H9 (cell line): ENCODE data around the gene SCUBE2. TPM values are rescaled to one million over a fixed set of nuclear protein-coding genes. Genes with fewer than 3 reads are reported as not detected.

Experiments used
- DNase-seq: peaks from one replicate; pipeline ENCODE4 v3.0.0-alpha.2; 2017
- H2AFZ ChIP-seq: one replicate; pipeline ENCODE4 v1.6.1; 2013; ENCODE audit warnings: mild to moderate bottlenecking, low read length, control low read depth, moderate library complexity
- H2AK5ac ChIP-seq: 2 replicates; pipeline ENCODE4 v1.6.1; 2013; ENCODE audit warnings: low read length, control low read depth, mixed read lengths; ENCODE audit not compliant: insufficient read length
- H2BK120ac ChIP-seq: one replicate; pipeline ENCODE4 v1.6.1; 2013; ENCODE audit warnings: low read depth, mild to moderate bottlenecking, low read length, control low read depth, inconsistent platforms; ENCODE audit not compliant: poor library complexity, severe bottlenecking
- H2BK12ac ChIP-seq: 2 replicates; pipeline ENCODE4 v1.6.1; 2013; ENCODE audit warnings: low read length, control low read depth, mixed read lengths, low read depth; ENCODE audit not compliant: insufficient read length
- H2BK15ac ChIP-seq: 2 replicates; pipeline ENCODE4 v1.6.1; 2013; ENCODE audit warnings: low read depth, low read length, control low read depth
- H2BK20ac ChIP-seq: one replicate; pipeline ENCODE4 v1.6.1; 2013; ENCODE audit warnings: low read depth, mild to moderate bottlenecking, low read length, control low read depth, inconsistent platforms; ENCODE audit not compliant: poor library complexity, severe bottlenecking
- H2BK5ac ChIP-seq: 2 replicates; pipeline ENCODE4 v1.6.1; 2013; ENCODE audit warnings: low read length, control low read depth, mixed read lengths; ENCODE audit not compliant: insufficient read length
- H3K14ac ChIP-seq: 2 replicates; pipeline ENCODE4 v1.6.1; 2013; ENCODE audit warnings: low read length, control low read depth; ENCODE audit not compliant: insufficient read depth
- H3K18ac ChIP-seq: 2 replicates; pipeline ENCODE4 v1.6.1; 2013; ENCODE audit warnings: low read depth, mild to moderate bottlenecking, mixed read lengths, low read length, control low read depth; ENCODE audit not compliant: insufficient read length
- H3K23ac ChIP-seq: 2 replicates; pipeline ENCODE4 v1.6.1; 2013; ENCODE audit warnings: low read length, control low read depth, mixed read lengths, low read depth; ENCODE audit not compliant: insufficient read length
- H3K23me2 ChIP-seq: 2 replicates; pipeline ENCODE4 v1.6.1; 2013; ENCODE audit warnings: low read depth, mild to moderate bottlenecking, mixed read lengths, low read length, control low read depth; ENCODE audit not compliant: insufficient read length, poor library complexity, severe bottlenecking
- H3K27ac ChIP-seq: 2 replicates; pipeline ENCODE4 v1.5.1; 2013; ENCODE audit warnings: low read length, control low read depth, mixed read lengths, low read depth; ENCODE audit not compliant: insufficient read length
- H3K27me3 ChIP-seq: 2 replicates; pipeline ENCODE4 v1.6.1; 2013; ENCODE audit warnings: low read length, control low read depth, inconsistent platforms; ENCODE audit not compliant: insufficient read depth
- H3K4ac ChIP-seq: 2 replicates; pipeline ENCODE4 v1.6.1; 2013; ENCODE audit warnings: low read depth, mild to moderate bottlenecking, control low read depth, inconsistent platforms, low read length, moderate library complexity
- H3K4me1 ChIP-seq: 2 replicates; pipeline ENCODE4 v1.6.1; 2013; ENCODE audit warnings: low read length, control low read depth, inconsistent platforms; ENCODE audit not compliant: insufficient read depth
- H3K4me2 ChIP-seq: 2 replicates; pipeline ENCODE4 v1.6.1; 2013; ENCODE audit warnings: low read length, control low read depth, mixed read lengths; ENCODE audit not compliant: insufficient read length, insufficient read depth
- H3K56ac ChIP-seq: 2 replicates; pipeline ENCODE4 v1.6.1; 2013; ENCODE audit warnings: low read depth, mild to moderate bottlenecking, mixed read lengths, low read length, control low read depth; ENCODE audit not compliant: insufficient read length
- H3K79me1 ChIP-seq: 2 replicates; pipeline ENCODE4 v1.6.1; 2013; ENCODE audit warnings: low read depth, mild to moderate bottlenecking, moderate library complexity, low read length, control low read depth, inconsistent platforms; ENCODE audit not compliant: insufficient read depth, poor library complexity, severe bottlenecking
- H3K79me2 ChIP-seq: 2 replicates; pipeline ENCODE4 v1.6.1; 2013; ENCODE audit warnings: low read length, control low read depth, inconsistent platforms; ENCODE audit not compliant: insufficient read depth
- H3K9ac ChIP-seq: 2 replicates; pipeline ENCODE4 v1.6.1; 2013; ENCODE audit warnings: low read length, control low read depth, mixed read lengths; ENCODE audit not compliant: insufficient read length; ENCODE audit errors: extremely low read depth
- H3K9me3 ChIP-seq: one replicate; pipeline ENCODE4 v1.6.1; 2013; ENCODE audit warnings: low read depth, low read length, inconsistent platforms; ENCODE audit not compliant: control insufficient read depth
- H3T11ph ChIP-seq: one replicate; pipeline ENCODE4 v1.6.1; 2013; ENCODE audit warnings: mild to moderate bottlenecking, low read length, control low read depth, inconsistent platforms
- H4K20me1 ChIP-seq: one replicate; pipeline ENCODE4 v1.6.1; 2013; ENCODE audit not compliant: control insufficient read depth, insufficient read length, insufficient read depth
- H4K5ac ChIP-seq: 2 replicates; pipeline ENCODE4 v1.6.1; 2013; ENCODE audit warnings: low read depth, mild to moderate bottlenecking, mixed read lengths, low read length, control low read depth; ENCODE audit not compliant: insufficient read length
- H4K8ac ChIP-seq: replicated peaks from 2 replicates; pipeline ENCODE4 v1.6.1; 2013; ENCODE audit warnings: low read length, control low read depth, mixed read lengths, low read depth; ENCODE audit not compliant: insufficient read length
- H4K91ac ChIP-seq: 2 replicates; pipeline ENCODE4 v1.6.1; 2013; ENCODE audit warnings: low read depth, mild to moderate bottlenecking, moderate library complexity, mixed read lengths, low read length, control low read depth; ENCODE audit not compliant: insufficient read length
- H3K27ac Mint-ChIP-seq, 3 experiments: 2 replicates in 2 of 3; 3 replicates in 1 of 3; pipeline ENCODE4 v1.8.0; 2020 to 2021; ENCODE audit warnings: mixed read lengths in 3 of 3, mild to moderate bottlenecking in 1 of 3, moderate library complexity in 1 of 3
- H3K27me3 Mint-ChIP-seq: 2 replicates; pipeline ENCODE4 v1.8.0; 2021; ENCODE audit warnings: low read depth, mild to moderate bottlenecking, moderate library complexity, mixed read lengths
- H3K36me3 Mint-ChIP-seq, 3 experiments: 2 replicates in 2 of 3; 3 replicates in 1 of 3; pipeline ENCODE4 v1.8.0; 2020 to 2021; ENCODE audit warnings: low read depth in 3 of 3, mixed read lengths in 3 of 3; ENCODE audit not compliant: insufficient read depth in 1 of 3
- H3K4me1 Mint-ChIP-seq, 2 experiments: 2 replicates each; pipeline ENCODE4 v1.8.0; 2020; ENCODE audit warnings: mixed read lengths in 2 of 2
- H3K4me3 Mint-ChIP-seq, 2 experiments: 2 replicates in 1 of 2; 3 replicates in 1 of 2; pipeline ENCODE4 v1.8.0; 2020 to 2021; ENCODE audit warnings: mild to moderate bottlenecking in 2 of 2, mixed read lengths in 2 of 2, moderate library complexity in 1 of 2
- H3K9me3 Mint-ChIP-seq, 2 experiments: 2 replicates in 1 of 2; 3 replicates in 1 of 2; pipeline ENCODE4 v1.8.0; 2020; ENCODE audit warnings: mild to moderate bottlenecking in 2 of 2, mixed read lengths in 2 of 2, moderate library complexity in 1 of 2
- WGBS: extraction: QIAGEN DNeasy Blood & Tissue Kit; methylation state at CpG from one replicate; pipeline ENCODE4 v1.1.7; 2013; ENCODE audit warnings: missing lambda C conversion rate, low lambda C conversion rate, mixed read lengths; ENCODE audit not compliant: insufficient read length; ENCODE audit errors: extremely low coverage; 5-methylcytosine and 5-hydroxymethylcytosine counted together
- total RNA-seq: library from RNA; stranded (reverse); gene quantifications from 2 replicates; pipeline ENCODE4 v1.2.1, GENCODE V29; 2021
- TF ChIP-seq, protein P1 (sequence below): fragments of 200-600 bp; sonication (generic); conservative IDR thresholded peaks from 3 replicates; pipeline ENCODE4 v1.8.0; 2021; ENCODE audit warnings: antibody characterized with exemption, mild to moderate bottlenecking

The SCUBE2 gene
- total RNA-seq, 1 experiment from 2014 or later = 1.6 TPM

DNA sequence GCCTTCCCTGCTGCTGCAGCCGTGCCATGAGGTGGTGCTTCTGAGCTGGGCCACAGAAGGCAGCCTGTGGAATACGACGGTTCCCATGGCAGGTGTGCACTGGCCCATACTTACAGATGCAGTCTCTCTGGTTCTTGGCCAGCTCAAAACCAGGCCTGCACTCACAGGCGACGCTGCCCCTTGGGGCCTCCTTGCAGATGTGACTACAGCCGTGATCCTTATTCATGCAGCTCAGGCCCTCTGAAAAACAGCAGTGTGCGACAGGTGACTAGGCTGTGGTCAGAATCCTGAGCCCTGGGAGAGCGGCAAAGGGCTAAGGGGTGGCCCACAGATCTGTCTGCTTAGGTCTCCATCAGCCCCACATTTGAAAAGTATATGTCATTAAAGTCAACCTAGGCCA is 22.1 kb downstream of the SCUBE2 start:
- Mint-ChIP-seq H3K9me3 (no peaks in the 10 kb centered on the region), H3K27me3 (peaks cover 1% of the 10 kb centered on the region), H3K36me3 (no peaks in the 10 kb centered on the region), H3K27ac (no peak overlapping the region), H3K4me1 (peaks cover 28 to 30% of the 10 kb centered on the region in 2 experiments), H3K4me3 (no peak overlapping the region)
- no peak overlapping the region for H2AK5ac ChIP-seq
- no peaks in the 10 kb centered on the region for H4K20me1 ChIP-seq
- DNase-seq = no peak
- no peak overlapping the region for H2BK20ac ChIP-seq
- no peak overlapping the region for H2AFZ ChIP-seq
- no CpG with 5 or more reads among the region's 8 CpGs for WGBS
- H4K91ac ChIP-seq = no peak overlapping the region
- no peak overlapping the region for H3K23ac ChIP-seq
- H3K9ac ChIP-seq = no peak overlapping the region
- H3K27me3 ChIP-seq = no peaks in the 10 kb centered on the region
- no peak overlapping the region for H4K5ac ChIP-seq
- H3T11ph ChIP-seq = no peak overlapping the region
- no peaks in the 10 kb centered on the region for H3K23me2 ChIP-seq
- peaks cover 3% of the 10 kb centered on the region; the same call in 1 of the 2 replicates for H3K4me1 ChIP-seq
- no peak overlapping the region for H3K18ac ChIP-seq
- TF ChIP-seq, protein P1, sequence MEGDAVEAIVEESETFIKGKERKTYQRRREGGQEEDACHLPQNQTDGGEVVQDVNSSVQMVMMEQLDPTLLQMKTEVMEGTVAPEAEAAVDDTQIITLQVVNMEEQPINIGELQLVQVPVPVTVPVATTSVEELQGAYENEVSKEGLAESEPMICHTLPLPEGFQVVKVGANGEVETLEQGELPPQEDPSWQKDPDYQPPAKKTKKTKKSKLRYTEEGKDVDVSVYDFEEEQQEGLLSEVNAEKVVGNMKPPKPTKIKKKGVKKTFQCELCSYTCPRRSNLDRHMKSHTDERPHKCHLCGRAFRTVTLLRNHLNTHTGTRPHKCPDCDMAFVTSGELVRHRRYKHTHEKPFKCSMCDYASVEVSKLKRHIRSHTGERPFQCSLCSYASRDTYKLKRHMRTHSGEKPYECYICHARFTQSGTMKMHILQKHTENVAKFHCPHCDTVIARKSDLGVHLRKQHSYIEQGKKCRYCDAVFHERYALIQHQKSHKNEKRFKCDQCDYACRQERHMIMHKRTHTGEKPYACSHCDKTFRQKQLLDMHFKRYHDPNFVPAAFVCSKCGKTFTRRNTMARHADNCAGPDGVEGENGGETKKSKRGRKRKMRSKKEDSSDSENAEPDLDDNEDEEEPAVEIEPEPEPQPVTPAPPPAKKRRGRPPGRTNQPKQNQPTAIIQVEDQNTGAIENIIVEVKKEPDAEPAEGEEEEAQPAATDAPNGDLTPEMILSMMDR = no peak
- no peak overlapping the region for H3K56ac ChIP-seq
- no peaks in the 10 kb centered on the region for H3K9me3 ChIP-seq
- no peak overlapping the region for H2BK12ac ChIP-seq
- H2BK15ac ChIP-seq = no peak overlapping the region
- no peak overlapping the region; the same call in 1 of the 2 replicates for H3K14ac ChIP-seq
- H2BK120ac ChIP-seq = no peak overlapping the region
- no peaks in the 10 kb centered on the region for H3K79me2 ChIP-seq
- no peak overlapping the region for H3K4ac ChIP-seq
- no peak overlapping the region for H2BK5ac ChIP-seq
- no peak overlapping the region for H3K4me2 ChIP-seq
- H3K79me1 ChIP-seq = no peaks in the 10 kb centered on the region
- H3K27ac ChIP-seq = no peak overlapping the region
- no peak overlapping the region for H4K8ac ChIP-seq
